Activated naive CD4-positive, alpha-beta T cell (primary cell): ENCODE measurements around the gene CT45A9.
A peak's percentile ranks its signal among the peaks of the same experiment; 100 is the strongest.
"Not testable (repeated sequence)": the region's sequence is repeated elsewhere in the genome, so short reads cannot be mapped to it uniquely, and the experiment has no call there.

Experiments used
- DNase-seq, 4 experiments: peaks; one replicate each; lab custom pipeline; 2025; lab: John Stamatoyannopoulos, UW

Gene CT45A9, protein sequence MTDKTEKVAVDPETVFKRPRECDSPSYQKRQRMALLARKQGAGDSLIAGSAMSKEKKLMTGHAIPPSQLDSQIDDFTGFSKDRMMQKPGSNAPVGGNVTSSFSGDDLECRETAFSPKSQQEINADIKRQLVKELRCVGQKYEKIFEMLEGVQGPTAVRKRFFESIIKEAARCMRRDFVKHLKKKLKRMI

DNA sequence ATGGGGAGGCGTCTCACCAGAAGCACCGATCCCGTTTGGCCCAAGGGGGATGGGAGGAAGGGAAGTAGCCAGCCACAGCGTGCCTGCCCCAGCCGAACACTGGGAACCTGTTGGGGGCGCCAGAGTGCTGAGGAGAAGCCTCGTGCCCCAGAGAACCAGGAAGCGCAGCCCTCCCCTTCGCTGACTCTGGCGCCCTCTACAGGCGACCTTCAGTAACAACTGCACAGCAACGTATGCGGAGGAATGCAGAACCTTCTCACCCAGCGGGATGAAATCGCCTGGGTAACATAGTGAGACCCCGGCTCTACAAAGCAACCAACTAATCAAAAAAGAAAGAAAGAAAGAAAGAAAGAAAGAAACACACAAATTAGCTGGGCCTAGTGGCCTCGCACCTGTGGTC is at the start of gene CT45A9:
Gene CT45A9 (minus strand): TSS at position 101 of the 400 bp plus-strand sequence. CDS start 3,751 bp downstream, outside the sequence.
- DNase-seq: not testable (repeated sequence)

DNA sequence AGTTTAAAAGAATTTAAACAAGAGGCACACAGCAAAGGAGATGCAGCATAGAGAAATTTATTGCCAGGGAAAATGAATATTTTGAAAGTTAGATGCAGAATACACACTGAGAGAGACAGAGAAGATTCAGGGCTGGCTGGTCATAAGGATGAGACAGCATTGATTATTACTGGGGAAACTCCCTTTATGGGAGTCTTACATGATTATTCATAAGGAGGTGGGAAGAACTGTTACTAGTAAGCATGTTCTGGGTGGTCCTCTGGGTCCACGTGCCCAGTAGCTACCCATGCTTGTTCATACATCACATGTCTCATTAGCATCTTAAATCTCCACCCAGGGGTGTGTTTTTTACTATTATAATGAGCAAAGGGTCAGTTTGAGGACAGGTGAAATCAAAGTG is 48.9 kb upstream of the CT45A9 start:
- DNase-seq: not testable (repeated sequence)

DNA sequence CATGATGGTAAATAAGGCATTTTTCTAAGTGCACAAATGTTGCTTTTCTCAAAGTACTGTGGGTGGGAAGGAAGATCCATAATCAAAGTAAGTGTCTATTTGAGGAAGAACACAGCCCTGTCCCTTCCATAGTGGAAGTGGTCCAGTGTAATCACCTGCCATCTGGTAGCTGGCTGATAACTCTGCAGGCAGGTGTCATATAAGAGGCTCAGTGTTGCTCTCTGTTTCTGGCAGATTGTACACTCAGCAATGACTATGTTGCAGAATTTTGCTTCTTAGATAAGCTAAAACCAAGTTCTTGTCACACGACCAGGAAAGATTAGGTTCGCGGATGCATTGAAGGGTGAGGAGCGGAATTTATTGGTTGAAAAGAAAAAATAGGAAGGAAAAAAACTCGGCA is 42.8 kb upstream of the CT45A9 start:
- no peak for DNase-seq

DNA sequence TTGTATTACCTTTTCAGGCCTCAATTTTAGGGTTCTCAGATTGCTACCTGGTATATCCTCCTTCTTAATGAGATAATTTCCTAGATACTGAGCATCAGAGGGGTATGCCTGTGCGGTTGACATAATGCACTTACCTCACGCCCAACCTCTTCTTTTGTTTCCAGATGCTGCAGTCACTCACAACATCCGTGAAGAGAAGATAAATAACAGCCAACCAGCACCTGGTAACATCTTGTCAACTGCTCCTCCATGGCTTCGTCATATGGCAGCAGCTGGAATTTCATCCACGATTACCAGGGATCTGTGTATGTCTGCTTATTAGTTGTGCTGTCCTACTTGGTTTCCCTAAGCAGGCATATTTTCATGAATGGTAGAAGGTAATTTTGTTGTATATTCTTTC is 38.6 kb upstream of the CT45A9 start:
- no peak for DNase-seq

DNA sequence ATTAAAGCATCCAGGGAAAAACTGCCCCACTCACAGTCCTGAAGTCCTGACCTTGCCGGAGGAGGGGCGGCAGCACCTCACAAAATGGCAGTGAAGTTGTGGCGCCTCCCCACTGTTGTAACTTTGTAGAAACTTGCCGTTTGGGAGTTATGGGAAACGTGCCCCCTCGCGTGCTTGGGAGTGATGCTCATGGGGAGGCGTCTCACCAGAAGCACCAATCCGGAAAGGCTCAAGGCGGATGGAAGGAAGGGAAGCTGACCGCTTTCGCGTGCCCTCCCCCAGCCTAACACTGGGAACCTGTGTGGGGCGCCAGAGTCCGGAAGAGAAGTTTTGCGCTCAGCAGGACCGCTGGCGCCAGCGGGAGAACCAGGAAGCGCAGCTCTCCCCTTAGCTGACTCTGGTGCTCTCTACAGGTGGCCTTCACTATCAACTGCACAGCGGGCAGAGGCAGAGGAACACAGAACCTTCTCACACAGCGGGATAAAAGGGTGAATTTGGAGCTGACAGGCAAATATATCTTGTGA is 21.7 kb upstream of the CT45A9 start, which contains the start of the genes CT45A10 and SAGE1:
Gene CT45A10 (minus strand): TSS at position 151 of the 524 bp plus-strand sequence. CDS start 8,100 bp downstream, outside the sequence.
Gene SAGE1 (plus strand): TSS at position 423 of the 524 bp plus-strand sequence. CDS start 2,527 bp downstream, outside the sequence.
- DNase-seq: no peak

DNA sequence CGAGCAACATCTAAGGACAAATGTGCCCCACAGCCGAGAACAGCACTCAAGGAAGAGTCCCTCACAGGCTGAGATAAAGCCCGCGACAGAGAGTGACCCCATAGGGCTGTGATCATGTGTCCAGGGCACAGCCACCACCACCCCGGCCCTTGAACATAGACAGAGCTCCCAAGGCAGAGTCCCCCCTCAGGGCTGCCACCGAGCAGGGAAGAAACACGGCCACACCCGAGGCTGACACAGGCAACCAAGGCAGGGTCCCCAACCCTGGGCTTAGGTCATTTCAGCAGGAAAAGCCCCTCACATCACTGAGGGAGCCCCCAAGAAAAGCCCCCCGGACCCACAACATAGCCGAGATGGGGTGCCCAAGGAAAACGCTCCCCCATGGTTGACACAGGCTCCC is 21.2 kb upstream of the CT45A9 start:
- no peak for DNase-seq

DNA sequence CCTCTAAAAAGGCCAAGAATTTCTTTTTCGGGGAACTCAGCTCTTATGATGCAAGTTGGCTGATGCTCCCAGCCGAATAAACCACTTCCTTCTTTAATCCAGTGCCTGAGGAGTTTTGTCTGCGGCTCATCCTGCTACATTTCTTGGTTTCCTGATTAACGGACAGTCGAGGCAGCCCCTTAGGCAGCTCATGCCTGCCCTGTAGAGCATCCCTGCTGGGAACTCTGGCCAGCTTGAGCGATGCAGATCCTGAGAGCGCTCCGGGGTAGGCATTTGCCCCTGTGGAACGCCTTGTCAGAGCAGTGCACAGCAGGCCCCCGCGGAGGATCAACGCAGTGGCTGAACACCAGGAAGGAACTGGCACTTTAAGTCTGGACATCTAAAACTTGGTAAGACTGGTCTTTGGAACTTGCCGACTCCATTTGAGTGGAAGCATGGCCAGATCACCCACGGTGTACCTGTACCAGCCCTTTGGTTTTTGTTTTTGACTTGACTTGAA is 18.5 kb upstream of the CT45A9 start:
- no peak for DNase-seq

DNA sequence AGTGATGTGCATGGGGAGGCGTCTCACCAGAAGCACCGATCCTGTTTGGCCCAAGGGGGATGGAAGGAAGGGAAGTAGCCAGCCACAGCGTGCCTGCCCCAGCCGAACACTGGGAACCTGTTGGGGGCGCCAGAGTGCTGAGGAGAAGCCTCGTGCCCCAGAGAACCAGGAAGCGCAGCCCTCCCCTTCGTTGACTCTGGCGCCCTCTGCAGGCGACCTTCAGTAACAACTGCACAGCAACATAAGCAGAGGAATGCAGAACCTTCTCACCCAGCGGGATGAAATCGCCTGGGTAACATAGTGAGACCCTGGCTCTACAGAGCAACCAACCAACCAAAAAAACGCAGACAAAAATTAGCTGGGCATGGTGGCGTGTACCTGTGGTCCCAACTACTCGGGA is 17.4 kb upstream of the CT45A9 start:
- peak in 1 of 4 experiments; percentile 3 for DNase-seq

DNA sequence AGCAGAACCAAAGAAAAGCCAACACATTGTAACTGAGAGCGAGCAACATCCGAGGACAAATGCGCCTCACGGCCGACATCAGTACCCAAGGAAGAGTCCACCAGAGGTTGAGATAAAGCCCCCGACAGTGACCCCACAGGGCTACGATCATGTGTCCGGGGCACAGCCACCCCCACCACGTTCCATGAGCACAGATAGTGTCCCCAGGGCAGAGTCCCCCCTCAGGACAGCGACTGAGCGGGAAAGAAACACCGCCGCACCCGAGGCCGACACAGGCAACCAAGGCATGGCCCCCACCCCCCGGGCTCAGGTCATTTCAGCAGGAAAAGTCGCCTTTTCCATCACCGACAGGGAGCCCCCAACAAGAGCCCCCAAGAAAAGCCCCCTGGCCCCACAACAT is 16.6 kb upstream of the CT45A9 start:
- DNase-seq: not testable (repeated sequence)

DNA sequence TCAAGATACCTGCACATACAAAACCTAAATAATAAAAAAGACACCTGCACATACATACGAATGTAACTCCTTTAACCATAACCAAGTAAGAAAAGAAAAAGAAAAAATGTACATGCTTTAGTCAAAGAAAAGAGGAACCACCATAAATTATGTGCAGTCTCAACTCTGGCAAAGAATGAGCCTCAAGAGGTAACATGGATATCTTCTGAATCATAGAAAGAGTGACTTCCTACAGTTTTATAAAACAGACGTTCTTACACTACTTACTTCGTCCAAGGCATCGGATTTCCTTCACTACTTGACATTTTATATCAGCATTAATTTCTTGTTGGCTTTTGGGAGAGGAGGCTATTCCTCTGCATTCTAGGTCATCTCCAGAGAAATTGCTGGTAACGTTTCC is 11.1 kb upstream of the CT45A9 start:
- DNase-seq: not testable (repeated sequence)

DNA sequence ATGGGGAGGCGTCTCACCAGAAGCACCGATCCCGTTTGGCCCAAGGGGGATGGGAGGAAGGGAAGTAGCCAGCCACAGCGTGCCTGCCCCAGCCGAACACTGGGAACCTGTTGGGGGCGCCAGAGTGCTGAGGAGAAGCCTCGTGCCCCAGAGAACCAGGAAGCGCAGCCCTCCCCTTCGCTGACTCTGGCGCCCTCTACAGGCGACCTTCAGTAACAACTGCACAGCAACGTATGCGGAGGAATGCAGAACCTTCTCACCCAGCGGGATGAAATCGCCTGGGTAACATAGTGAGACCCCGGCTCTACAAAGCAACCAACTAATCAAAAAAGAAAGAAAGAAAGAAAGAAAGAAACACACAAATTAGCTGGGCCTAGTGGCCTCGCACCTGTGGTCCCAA is 17.2 kb downstream of the CT45A9 start, which contains the start of gene CT45A8:
Gene CT45A8 (minus strand): TSS at position 101 of the 400 bp plus-strand sequence. CDS start 3,755 bp downstream, outside the sequence.
- not testable (repeated sequence) for DNase-seq

DNA sequence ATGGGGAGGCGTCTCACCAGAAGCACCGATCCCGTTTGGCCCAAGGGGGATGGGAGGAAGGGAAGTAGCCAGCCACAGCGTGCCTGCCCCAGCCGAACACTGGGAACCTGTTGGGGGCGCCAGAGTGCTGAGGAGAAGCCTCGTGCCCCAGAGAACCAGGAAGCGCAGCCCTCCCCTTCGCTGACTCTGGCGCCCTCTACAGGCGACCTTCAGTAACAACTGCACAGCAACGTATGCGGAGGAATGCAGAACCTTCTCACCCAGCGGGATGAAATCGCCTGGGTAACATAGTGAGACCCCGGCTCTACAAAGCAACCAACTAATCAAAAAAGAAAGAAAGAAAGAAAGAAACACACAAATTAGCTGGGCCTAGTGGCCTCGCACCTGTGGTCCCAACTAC is 34.4 kb downstream of the CT45A9 start, which contains the start of gene CT45A7:
Gene CT45A7 (minus strand): TSS at position 101 of the 400 bp plus-strand sequence. CDS start 3,747 bp downstream, outside the sequence.
- DNase-seq: not testable (repeated sequence)

DNA sequence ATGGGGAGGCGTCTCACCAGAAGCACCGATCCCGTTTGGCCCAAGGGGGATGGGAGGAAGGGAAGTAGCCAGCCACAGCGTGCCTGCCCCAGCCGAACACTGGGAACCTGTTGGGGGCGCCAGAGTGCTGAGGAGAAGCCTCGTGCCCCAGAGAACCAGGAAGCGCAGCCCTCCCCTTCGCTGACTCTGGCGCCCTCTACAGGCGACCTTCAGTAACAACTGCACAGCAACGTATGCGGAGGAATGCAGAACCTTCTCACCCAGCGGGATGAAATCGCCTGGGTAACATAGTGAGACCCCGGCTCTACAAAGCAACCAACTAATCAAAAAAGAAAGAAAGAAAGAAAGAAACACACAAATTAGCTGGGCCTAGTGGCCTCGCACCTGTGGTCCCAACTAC is 51.7 kb downstream of the CT45A9 start, which contains the start of gene CT45A2:
Gene CT45A2 (minus strand): TSS at position 101 of the 400 bp plus-strand sequence. CDS start 3,747 bp downstream, outside the sequence.
- not testable (repeated sequence) for DNase-seq
